ENCODE results near the gene IKZF1. TPM values are rescaled to one million over a fixed set of nuclear protein-coding genes. Genes with fewer than 3 reads are reported as not detected.
A peak's percentile ranks its signal among the peaks of the same experiment; 100 is the strongest.

IKZF1 gene
- total and polyA plus RNA-seq, 9 of the 15 experiments (the other 6 are each of a cell fraction or from before 2014, with no cell fraction given): 12.6 to 85.3 (median 44.7) TPM

DNA sequence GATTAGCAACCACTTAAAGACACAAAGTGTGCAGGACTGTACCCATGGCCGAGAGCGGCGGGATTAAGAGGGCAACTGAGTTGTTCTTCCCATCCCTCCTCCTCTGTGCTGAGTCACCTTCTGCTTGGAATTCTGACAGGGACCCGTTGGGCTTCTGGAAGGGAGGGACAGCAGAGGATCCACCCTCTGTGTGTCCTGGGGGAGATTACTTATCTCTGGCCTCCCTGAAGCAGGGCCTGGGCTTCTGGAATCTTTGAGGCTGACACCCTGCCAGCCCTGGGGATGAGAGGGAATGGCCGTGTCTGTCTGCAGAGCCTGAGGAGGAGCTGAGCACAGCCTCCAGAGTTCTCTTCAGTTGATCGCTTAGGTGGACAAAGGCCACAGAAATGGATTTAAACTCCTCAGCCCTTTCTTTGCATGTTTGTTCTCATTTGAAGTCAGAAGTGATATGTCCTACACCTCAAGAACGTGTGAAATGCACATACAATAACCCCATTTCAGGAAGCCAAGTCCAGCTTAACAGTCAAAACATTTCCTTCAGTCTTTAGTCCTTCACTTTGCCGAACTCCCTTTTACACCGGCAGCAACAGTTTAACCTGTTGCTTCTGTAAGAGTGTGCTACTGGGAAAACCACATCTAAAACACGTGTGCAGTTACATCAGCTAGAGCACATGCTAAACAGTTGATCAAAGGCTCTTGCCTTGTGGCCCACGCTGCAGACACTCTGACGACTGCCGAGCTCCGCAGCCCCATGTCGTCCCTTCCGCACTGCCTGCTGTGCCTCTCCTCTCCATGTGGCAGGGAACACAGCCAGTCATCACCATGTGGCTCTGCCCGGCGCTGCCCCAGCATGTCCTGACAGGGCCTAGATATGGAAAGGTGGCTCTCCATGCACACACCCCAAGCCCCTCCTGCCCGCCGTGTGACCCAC lies 55.7 kb downstream of the IKZF1 start (continued):
- TF ChIP-seq KDM1A (IDR thresholded peaks at IDR 0.05) (no peak), SAFB (IDR thresholded peaks at IDR 0.05; ENCODE audit: borderline replicate concordance, low read depth, low read length) (no peak), ZNF583 (CRISPR knock-in tag; IDR thresholded peaks at IDR 0.05) (peak; percentile 86), HNRNPUL1 (IDR thresholded peaks at IDR 0.05; ENCODE audit: low read length) (no peak), ZNF696 (CRISPR knock-in tag; conservative IDR thresholded peaks at IDR 0.05) (no peak), SIRT6 (IDR thresholded peaks at IDR 0.05; ENCODE audit: low read depth, low read length) (no peak), MECOM (CRISPR knock-in tag; IDR thresholded peaks at IDR 0.05) (peak; percentile 91), SNRNP70 (optimal IDR thresholded peaks at IDR 0.05; ENCODE audit: low read depth, low read length) (no peak), RFX1 (IDR thresholded peaks at IDR 0.05) (no peak), MEF2D (tag; conservative IDR thresholded peaks at IDR 0.05; ENCODE audit: low read depth) (0 out of 2 replicates have a peak, but pooled peaks have one; percentile 15), ATF7 (IDR thresholded peaks at IDR 0.05) (no peak), ZNF589 (CRISPR knock-in tag; IDR thresholded peaks at IDR 0.05; ENCODE audit: low read depth) (peak; percentile 59; the same call in 1 of the 2 replicates), RBM15 (IDR thresholded peaks at IDR 0.05; ENCODE audit: insufficient read depth, low read length) (no peak), ZNF280A (IDR thresholded peaks at IDR 0.05; ENCODE audit: low read depth, partially characterized antibody) (no peak), ARHGAP35 (IDR thresholded peaks at IDR 0.05; ENCODE audit: partially characterized antibody) (peak; percentile 11), GATAD2A (IDR thresholded peaks at IDR 0.05) (no peak; the same call in 1 of the 2 replicates), MCM3 (IDR thresholded peaks at IDR 0.05) (no peak), MTA2 (IDR thresholded peaks at IDR 0.05; ENCODE audit: low read depth) (peak; percentile 59), ZBTB8A (IDR thresholded peaks at IDR 0.05; ENCODE audit: partially characterized antibody) (no peak), FOXJ3 (CRISPR knock-in tag; IDR thresholded peaks at IDR 0.05) (no peak), ZNF23 (CRISPR knock-in tag; IDR thresholded peaks at IDR 0.05) (no peak), EWSR1 (IDR thresholded peaks at IDR 0.05; ENCODE audit: borderline replicate concordance, low read depth, partially characterized antibody) (no peak), ZNF830 (CRISPR knock-in tag; IDR thresholded peaks at IDR 0.05) (peak; percentile 46; the same call in 1 of the 2 replicates), ARID1B (IDR thresholded peaks at IDR 0.05) (peak; percentile 91), ZNF75A (CRISPR knock-in tag; IDR thresholded peaks at IDR 0.05) (no peak), PML (IDR thresholded peaks at IDR 0.05; ENCODE audit: low read length) (no peak)
- TF ChIP-seq, protein P1, sequence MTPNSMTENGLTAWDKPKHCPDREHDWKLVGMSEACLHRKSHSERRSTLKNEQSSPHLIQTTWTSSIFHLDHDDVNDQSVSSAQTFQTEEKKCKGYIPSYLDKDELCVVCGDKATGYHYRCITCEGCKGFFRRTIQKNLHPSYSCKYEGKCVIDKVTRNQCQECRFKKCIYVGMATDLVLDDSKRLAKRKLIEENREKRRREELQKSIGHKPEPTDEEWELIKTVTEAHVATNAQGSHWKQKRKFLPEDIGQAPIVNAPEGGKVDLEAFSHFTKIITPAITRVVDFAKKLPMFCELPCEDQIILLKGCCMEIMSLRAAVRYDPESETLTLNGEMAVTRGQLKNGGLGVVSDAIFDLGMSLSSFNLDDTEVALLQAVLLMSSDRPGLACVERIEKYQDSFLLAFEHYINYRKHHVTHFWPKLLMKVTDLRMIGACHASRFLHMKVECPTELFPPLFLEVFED (CRISPR knock-in tag; conservative IDR thresholded peaks at IDR 0.05): no peak
- TF ChIP-seq, protein P2, sequence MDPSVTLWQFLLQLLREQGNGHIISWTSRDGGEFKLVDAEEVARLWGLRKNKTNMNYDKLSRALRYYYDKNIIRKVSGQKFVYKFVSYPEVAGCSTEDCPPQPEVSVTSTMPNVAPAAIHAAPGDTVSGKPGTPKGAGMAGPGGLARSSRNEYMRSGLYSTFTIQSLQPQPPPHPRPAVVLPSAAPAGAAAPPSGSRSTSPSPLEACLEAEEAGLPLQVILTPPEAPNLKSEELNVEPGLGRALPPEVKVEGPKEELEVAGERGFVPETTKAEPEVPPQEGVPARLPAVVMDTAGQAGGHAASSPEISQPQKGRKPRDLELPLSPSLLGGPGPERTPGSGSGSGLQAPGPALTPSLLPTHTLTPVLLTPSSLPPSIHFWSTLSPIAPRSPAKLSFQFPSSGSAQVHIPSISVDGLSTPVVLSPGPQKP (CRISPR knock-in tag; IDR thresholded peaks at IDR 0.05): no peak
